HepG2 (cell line): ENCODE results near the gene SF3B2. TPM values are rescaled to one million over a fixed set of nuclear protein-coding genes. Genes with fewer than 3 reads are reported as not detected.

Experiments used
- ATAC-seq: fragments of 200-7000 bp; cut with Tn5 transposase; 3 replicates; pipeline ENCODE4 v1.9.1; 2020; ENCODE audit warnings: mild to moderate bottlenecking, moderate library complexity
- BruUV-seq: library from RNA; stranded (reverse); fragments of 400-500 nt; replicated peaks from 2 replicates; lab custom pipeline; 2021; lab: Mats Ljungman, UMichigan
- CTCF ChIA-PET: fragments of 300-600 bp; formaldehyde crosslinking; extraction: SDS; loops from one replicate; lab custom pipeline; 2021; ENCODE audit warnings: low total read pairs, inconsistent platforms, low intra/inter-chr PET ratio; lab: Yijun Ruan, JAX
- POLR2A ChIA-PET: fragments of 350-600 bp; sonication (Branson Sonifier 250); formaldehyde crosslinking; loops from one replicate; lab custom pipeline; 2020; ENCODE audit warnings: antibody characterized with exemption, inconsistent platforms; lab: Yijun Ruan, JAX
- DNase-seq: peaks from one replicate; pipeline ENCODE4 v3.0.0-alpha.2; 2015; ENCODE audit warnings: low spot score
- FAIRE-seq: peaks from 3 replicates; lab custom pipeline; 2011; peaks lifted over from hg19 to GRCh38; lab: Jason Lieb, UNC
- H2AFZ ChIP-seq: one replicate; pipeline ENCODE4 v1.6.1; 2011; ENCODE audit warnings: low read length, inconsistent platforms
- H3K27ac ChIP-seq: fragments of 300-600 bp; 3 replicates; pipeline ENCODE4 v1.8.0; 2011; ENCODE audit warnings: mixed run types, mild to moderate bottlenecking, mixed read lengths, low read length, inconsistent platforms; ENCODE audit not compliant: insufficient read depth; ENCODE audit errors: extremely low read length
- H3K27me3 ChIP-seq, 2 experiments: fragments of 200-600 bp in 1 of 2; 2 replicates in 1 of 2; 3 replicates in 1 of 2; pipeline versions ENCODE4 v1.6.0 to v1.8.0; 2011; ENCODE audit warnings: low read length in 2 of 2, mild to moderate bottlenecking in 2 of 2, moderate library complexity in 2 of 2, inconsistent platforms in 1 of 2; ENCODE audit not compliant: insufficient read depth in 2 of 2, control insufficient read depth in 1 of 2
- H3K36me3 ChIP-seq, 2 experiments: fragments of 200-600 bp in 1 of 2; replicated peaks in 1 of 2; 2 replicates in 1 of 2; 3 replicates in 1 of 2; pipeline versions ENCODE4 v1.5.1 to v1.8.0; 2011; ENCODE audit warnings: low read length in 2 of 2, inconsistent platforms in 1 of 2; ENCODE audit not compliant: insufficient read depth in 2 of 2, control insufficient read depth in 1 of 2
- H3K4me1 ChIP-seq: 2 replicates; pipeline ENCODE4 v1.5.1; 2012; ENCODE audit warnings: low read length, inconsistent platforms; ENCODE audit not compliant: insufficient read depth
- H3K4me2 ChIP-seq: 2 replicates; pipeline ENCODE4 v1.6.0; 2011; ENCODE audit warnings: low read depth, low read length, inconsistent platforms
- H3K4me3 ChIP-seq, 3 experiments: fragments of 200-600 bp in 1 of 3; sonication (generic), shearing (Covaris generic) in 1 of 3; replicated peaks in 1 of 3; 2 replicates each; pipeline ENCODE4 v1.5.1; 2011 to 2016; ENCODE audit warnings: low read length in 3 of 3, inconsistent platforms in 2 of 3, low read depth in 2 of 3, mild to moderate bottlenecking in 2 of 3, control low read depth in 1 of 3, mixed read lengths in 1 of 3; ENCODE audit not compliant: insufficient read depth in 1 of 3
- H3K79me2 ChIP-seq: one replicate; pipeline ENCODE4 v1.6.1; 2011; ENCODE audit warnings: low read length, inconsistent platforms; ENCODE audit not compliant: insufficient read depth
- H3K9ac ChIP-seq: 2 replicates; pipeline ENCODE4 v1.6.0; 2011; ENCODE audit warnings: mild to moderate bottlenecking, low read depth, low read length, inconsistent platforms; ENCODE audit not compliant: insufficient read depth
- H3K9me3 ChIP-seq: 2 replicates; pipeline ENCODE4 v1.5.1; 2012; ENCODE audit warnings: mild to moderate bottlenecking, low read length
- H4K20me1 ChIP-seq: 2 replicates; pipeline ENCODE4 v1.6.0; 2011; ENCODE audit warnings: inconsistent platforms, mild to moderate bottlenecking, low read length, moderate library complexity; ENCODE audit not compliant: insufficient read depth
- KDM5B ChIP-seq: sonication (generic); formaldehyde crosslinking; IDR thresholded peaks from 2 replicates; pipeline ENCODE4 v1.4.0; 2020; ENCODE audit warnings: missing genetic modification reagents, mild to moderate bottlenecking, borderline replicate concordance
- KLF11 ChIP-seq: IDR thresholded peaks from 2 replicates; pipeline ENCODE4 v1.6.1; 2016; ENCODE audit warnings: missing compliant biosample characterization
- MEIS2 ChIP-seq: sonication (generic); formaldehyde crosslinking; IDR thresholded peaks from 2 replicates; pipeline ENCODE4 v1.9.0; 2021; ENCODE audit warnings: mild to moderate bottlenecking, missing genetic modification reagents
- NBN ChIP-seq: fragments of 450-650 bp; conservative IDR thresholded peaks from 2 replicates; pipeline ENCODE4 v1.6.1; 2017
- SRSF9 ChIP-seq: fragments of 200-400 bp; formaldehyde crosslinking; IDR thresholded peaks from 2 replicates; pipeline ENCODE4 v1.6.1; 2018; ENCODE audit warnings: borderline replicate concordance, mild to moderate bottlenecking, low read depth, low read length; ENCODE audit not compliant: insufficient read depth, poor library complexity, severe bottlenecking
- SYNCRIP ChIP-seq: fragments of 200-400 bp; formaldehyde crosslinking; IDR thresholded peaks from 2 replicates; pipeline ENCODE4 v1.6.1; 2018; ENCODE audit warnings: mild to moderate bottlenecking, low read depth, low read length; ENCODE audit not compliant: insufficient read depth
- ZNF7 ChIP-seq: IDR thresholded peaks from 2 replicates; pipeline ENCODE4 v1.6.1; 2016; ENCODE audit warnings: missing biosample characterization, missing genetic modification reagents
- ZSCAN21 ChIP-seq: sonication (generic); formaldehyde crosslinking; IDR thresholded peaks from 2 replicates; pipeline ENCODE4 v1.8.0; 2022; ENCODE audit warnings: mild to moderate bottlenecking, missing genetic modification reagents, moderate library complexity, borderline replicate concordance
- WGBS: methylation state at CpG from one replicate; pipeline ENCODE4 v1.1.6; 2017; ENCODE audit warnings: low lambda C conversion rate; 5-methylcytosine and 5-hydroxymethylcytosine counted together
- in situ Hi-C: cut with HindIII; loops from 2 replicates; pipeline ENCODE4 v1.10.0; 2017; ENCODE audit warnings: low pct_unique_long_range_greater_than_20kb; ENCODE audit not compliant: extremely low pct_ligation_motif_present
- intact Hi-C: fragments of 100-400 bp; cut with micrococcal nuclease; formaldehyde crosslinking; loops from one replicate; pipeline ENCODE4 v1.10.0; 2022; ENCODE audit not compliant: unreplicated experiment
- polyA plus RNA-seq, 8 experiments: library from polyadenylated mRNA; depleted of rRNA in 3 of 8; stranded (reverse) in 7 of 8; unstranded in 1 of 8; fragments of >200 nt; fragmentation: Illumina TruSeq in 4 of 8; extraction: Trizol in 4 of 8; gene quantifications; 2 replicates each; pipeline versions ENCODE4 v1.2.1 to v1.2.3, GENCODE V29; 2011 to 2016; ENCODE audit warnings: low read depth in 4 of 8, missing spikeins in 1 of 8, mixed read lengths in 1 of 8; ENCODE audit not compliant: insufficient read depth in 1 of 8
- total RNA-seq, 5 experiments: library from RNA; depleted of rRNA; stranded (reverse); fragments of >200 nt; fragmentation: Illumina TruSeq; extraction: Trizol; gene quantifications; 2 replicates each; pipeline ENCODE4 v1.2.3, GENCODE V29; 2016; ENCODE audit warnings: low read depth in 1 of 5
- TF ChIP-seq, protein P1 (sequence below): sonication (generic); formaldehyde crosslinking; IDR thresholded peaks from 2 replicates; pipeline ENCODE4 v1.4.0; 2020; ENCODE audit warnings: missing genetic modification reagents
- TF ChIP-seq, protein P2 (sequence below): sonication (generic); formaldehyde crosslinking; conservative IDR thresholded peaks from 2 replicates; pipeline ENCODE4 v1.4.0; 2020; ENCODE audit warnings: missing genetic modification reagents

Gene SF3B2
- total and polyA plus RNA-seq, 2 of the 13 experiments (the other 11 are each of a cell fraction or from before 2014, with no cell fraction given), result 70.4 to 153 TPM

DNA sequence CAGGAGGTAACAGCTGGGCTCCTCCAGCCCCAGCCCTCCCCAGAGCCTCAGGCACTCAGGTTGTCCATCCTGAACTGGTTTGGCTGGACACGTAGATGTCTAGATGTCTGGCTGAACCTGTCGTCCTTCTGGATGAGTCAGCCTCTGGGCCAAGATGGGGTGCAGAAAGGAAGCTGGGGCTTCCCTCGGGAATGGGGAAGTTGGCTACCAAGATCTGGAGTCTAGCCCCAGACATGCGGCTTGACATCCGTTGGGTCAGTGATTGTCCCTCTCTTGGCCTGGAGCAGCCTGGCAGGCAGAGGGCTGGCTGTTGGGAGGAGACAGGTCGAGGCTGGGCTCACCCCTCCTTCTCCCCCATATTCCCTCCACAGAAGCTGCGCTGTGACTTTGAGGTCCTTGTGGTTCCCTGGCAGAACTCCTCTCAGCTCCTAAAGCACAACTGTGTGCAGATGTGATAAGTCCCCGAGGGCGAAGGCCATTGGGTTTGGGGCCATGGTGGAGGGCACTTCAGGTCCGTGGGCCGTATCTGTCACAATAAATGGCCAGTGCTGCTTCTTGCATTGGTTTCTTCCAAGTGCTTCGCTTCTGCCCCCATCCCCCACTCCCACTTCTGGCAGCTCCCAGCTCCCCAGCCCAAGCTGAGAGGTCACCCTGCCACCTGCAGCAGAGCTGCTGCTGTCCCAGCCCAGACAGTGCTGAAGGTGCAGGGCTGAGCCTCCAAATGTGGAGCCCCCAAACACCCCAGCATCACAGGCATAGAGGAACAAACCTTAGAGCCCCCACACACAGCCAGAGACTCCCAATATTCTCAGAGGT is 39.0 kb upstream of the SF3B2 start:
- TF ChIP-seq SYNCRIP, result no peak
- no peak for TF ChIP-seq ZNF7 (CRISPR knock-in tag)
- no peak for TF ChIP-seq SRSF9
- TF ChIP-seq, protein P1, sequence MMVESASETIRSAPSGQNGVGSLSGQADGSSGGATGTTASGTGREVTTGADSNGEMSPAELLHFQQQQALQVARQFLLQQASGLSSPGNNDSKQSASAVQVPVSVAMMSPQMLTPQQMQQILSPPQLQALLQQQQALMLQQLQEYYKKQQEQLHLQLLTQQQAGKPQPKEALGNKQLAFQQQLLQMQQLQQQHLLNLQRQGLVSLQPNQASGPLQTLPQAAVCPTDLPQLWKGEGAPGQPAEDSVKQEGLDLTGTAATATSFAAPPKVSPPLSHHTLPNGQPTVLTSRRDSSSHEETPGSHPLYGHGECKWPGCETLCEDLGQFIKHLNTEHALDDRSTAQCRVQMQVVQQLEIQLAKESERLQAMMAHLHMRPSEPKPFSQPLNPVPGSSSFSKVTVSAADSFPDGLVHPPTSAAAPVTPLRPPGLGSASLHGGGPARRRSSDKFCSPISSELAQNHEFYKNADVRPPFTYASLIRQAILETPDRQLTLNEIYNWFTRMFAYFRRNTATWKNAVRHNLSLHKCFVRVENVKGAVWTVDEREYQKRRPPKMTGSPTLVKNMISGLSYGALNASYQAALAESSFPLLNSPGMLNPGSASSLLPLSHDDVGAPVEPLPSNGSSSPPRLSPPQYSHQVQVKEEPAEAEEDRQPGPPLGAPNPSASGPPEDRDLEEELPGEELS (CRISPR knock-in tag), result no peak
- no peak for TF ChIP-seq MEIS2 (CRISPR knock-in tag)
- TF ChIP-seq KLF11 (CRISPR knock-in tag), result no peak
- no peak for TF ChIP-seq ZSCAN21 (CRISPR knock-in tag)
- no peak for TF ChIP-seq KDM5B (CRISPR knock-in tag)
- TF ChIP-seq, protein P2, sequence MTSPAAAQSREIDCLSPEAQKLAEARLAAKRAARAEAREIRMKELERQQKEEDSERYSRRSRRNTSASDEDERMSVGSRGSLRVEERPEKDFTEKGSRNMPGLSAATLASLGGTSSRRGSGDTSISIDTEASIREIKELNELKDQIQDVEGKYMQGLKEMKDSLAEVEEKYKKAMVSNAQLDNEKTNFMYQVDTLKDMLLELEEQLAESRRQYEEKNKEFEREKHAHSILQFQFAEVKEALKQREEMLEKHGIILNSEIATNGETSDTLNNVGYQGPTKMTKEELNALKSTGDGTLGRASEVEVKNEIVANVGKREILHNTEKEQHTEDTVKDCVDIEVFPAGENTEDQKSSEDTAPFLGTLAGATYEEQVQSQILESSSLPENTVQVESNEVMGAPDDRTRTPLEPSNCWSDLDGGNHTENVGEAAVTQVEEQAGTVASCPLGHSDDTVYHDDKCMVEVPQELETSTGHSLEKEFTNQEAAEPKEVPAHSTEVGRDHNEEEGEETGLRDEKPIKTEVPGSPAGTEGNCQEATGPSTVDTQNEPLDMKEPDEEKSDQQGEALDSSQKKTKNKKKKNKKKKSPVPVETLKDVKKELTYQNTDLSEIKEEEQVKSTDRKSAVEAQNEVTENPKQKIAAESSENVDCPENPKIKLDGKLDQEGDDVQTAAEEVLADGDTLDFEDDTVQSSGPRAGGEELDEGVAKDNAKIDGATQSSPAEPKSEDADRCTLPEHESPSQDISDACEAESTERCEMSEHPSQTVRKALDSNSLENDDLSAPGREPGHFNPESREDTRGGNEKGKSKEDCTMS (CRISPR knock-in tag), result no peak
- TF ChIP-seq NBN, result no peak
- TF ChIP-seq, all 625 proteins: peak for 0
- POLR2A ChIA-PET, result no interaction called here
- DNase-seq (no peak), FAIRE-seq (no peak), ATAC-seq (no peak)
- Histone ChIP-seq H3K9ac (no peak overlapping the region), H3K36me3 (no peaks in the 10 kb centered on the region), H3K9me3 (no peaks in the 10 kb centered on the region), H2AFZ (no peak overlapping the region), H3K27me3 (peaks cover 9 to 45% of the 10 kb centered on the region in 2 experiments; a peak in 4 of 5 replicates), H3K4me1 (no peaks in the 10 kb centered on the region; the same call in 1 of the 2 replicates), H3K4me2 (no peak overlapping the region), H3K4me3 (no peak overlapping the region), H4K20me1 (no peaks in the 10 kb centered on the region), H3K27ac (no peak overlapping the region), H3K79me2 (no peaks in the 10 kb centered on the region)
- WGBS, result 35% methylated on average over 11 of the region's 12 CpGs
- BruUV-seq, result no TSS peak
- CTCF ChIA-PET, result no interaction called here
- intact Hi-C loops (no loop called here), in situ Hi-C loops (no loop called here)
